HG02943 (cell line): ENCODE measurements around the gene NCR2.

Experiments
- ATAC-seq: cut with Tn5 transposase; IDR thresholded peaks from one replicate; pipeline ENCODE4 v1.9.1; 2021; ENCODE audit warnings: mild to moderate bottlenecking, low read depth, moderate library complexity; ENCODE audit not compliant: unreplicated experiment

The NCR2 gene

DNA sequence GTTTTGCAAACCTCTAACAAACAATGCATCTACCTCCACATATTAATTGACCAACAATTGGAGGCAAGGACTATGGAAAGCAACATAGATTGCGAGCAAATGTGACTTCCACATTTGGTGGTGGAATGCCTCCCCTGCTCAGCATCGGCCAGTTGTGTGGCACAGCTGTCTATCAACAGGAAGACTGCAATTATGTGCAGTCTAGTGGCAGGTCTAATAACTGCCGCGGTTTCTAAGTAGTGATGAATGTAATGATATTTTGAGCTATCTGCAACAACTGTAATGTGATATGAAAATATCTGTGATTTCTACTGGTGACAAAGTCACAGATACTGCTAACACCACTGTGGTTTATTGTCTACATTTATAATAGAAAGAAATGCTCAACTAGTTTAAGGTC lies 56.8 kb downstream of the NCR2 start:
- no peak for ATAC-seq

DNA sequence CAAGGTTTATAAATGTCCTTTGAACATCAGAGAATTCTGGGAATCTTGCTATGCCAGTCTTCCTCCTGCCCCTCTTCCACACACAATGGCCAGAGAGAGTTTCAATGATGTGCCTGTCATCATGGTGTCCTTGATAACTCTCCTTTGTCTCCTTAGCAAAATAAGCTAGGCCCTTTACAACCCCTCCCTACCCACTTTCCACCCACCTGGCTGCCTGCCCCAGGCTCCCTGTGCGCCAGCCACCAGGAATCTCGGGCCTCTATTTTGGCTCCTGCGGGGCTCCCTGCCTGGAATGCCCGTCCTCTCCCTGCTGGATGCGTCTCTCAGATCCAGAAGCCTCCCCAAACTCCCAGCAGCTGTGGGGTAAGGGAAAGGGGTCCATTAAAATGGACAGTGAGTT lies 60.9 kb downstream of the NCR2 start:
- no peak for ATAC-seq

DNA sequence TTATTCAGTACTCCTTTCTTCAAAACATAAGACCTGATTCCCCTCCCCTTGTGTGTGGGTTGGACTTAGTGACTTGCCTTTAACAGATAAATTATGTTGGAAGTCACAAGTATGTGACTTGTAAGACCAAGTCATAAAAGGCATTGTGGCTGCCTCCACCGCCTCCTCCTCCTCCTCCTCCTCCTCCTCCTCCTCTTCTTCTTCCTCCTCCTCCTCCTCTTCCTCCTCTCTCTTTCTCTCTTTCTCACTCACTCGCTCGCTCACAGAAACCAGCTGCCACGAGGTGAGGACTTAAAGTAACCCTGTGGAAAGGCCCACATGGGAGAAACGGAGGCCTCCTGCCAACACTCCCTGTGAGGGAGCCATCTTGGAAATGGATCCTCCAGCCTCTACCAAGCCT lies 64.0 kb downstream of the NCR2 start:
- ATAC-seq, result no peak
